Calu3 (cell line): ENCODE data around the gene SBDS. TPM values are rescaled to one million over a fixed set of nuclear protein-coding genes. Genes with fewer than 3 reads are reported as not detected.
"Not testable (repeated sequence)": the region's sequence is repeated elsewhere in the genome, so short reads cannot be mapped to it uniquely, and the experiment has no call there.

Experiments
- BruUV-seq: library from RNA; stranded (reverse); fragments of 400-500 nt; replicated peaks from 2 replicates; lab custom pipeline; 2021; lab: Mats Ljungman, UMichigan
- CTCF ChIA-PET: fragments of 300-600 bp; sonication (Branson Sonifier 250); formaldehyde crosslinking; loops from one replicate; lab custom pipeline; 2022; ENCODE audit warnings: antibody characterized with exemption; lab: Charles Lee
- DNase-seq: peaks from one replicate; pipeline ENCODE4 v3.0.0; 2022
- H3K27ac Mint-ChIP-seq: one replicate; pipeline ENCODE4 v1.8.0; 2022; ENCODE audit warnings: mixed read lengths; ENCODE audit not compliant: unreplicated experiment
- H3K27me3 Mint-ChIP-seq: one replicate; pipeline ENCODE4 v1.8.0; 2022; ENCODE audit warnings: mixed read lengths; ENCODE audit not compliant: unreplicated experiment
- H3K36me3 Mint-ChIP-seq: one replicate; pipeline ENCODE4 v1.8.0; 2022; ENCODE audit warnings: mild to moderate bottlenecking, moderate library complexity, mixed read lengths; ENCODE audit not compliant: insufficient read depth, unreplicated experiment
- H3K4me1 Mint-ChIP-seq: one replicate; pipeline ENCODE4 v1.8.0; 2022; ENCODE audit warnings: mild to moderate bottlenecking, low read depth, mixed read lengths; ENCODE audit not compliant: unreplicated experiment
- H3K4me3 Mint-ChIP-seq: one replicate; pipeline ENCODE4 v1.8.0; 2022; ENCODE audit warnings: mild to moderate bottlenecking, low read depth, moderate library complexity, mixed read lengths; ENCODE audit not compliant: unreplicated experiment
- H3K9me3 Mint-ChIP-seq: one replicate; pipeline ENCODE4 v1.8.0; 2022; ENCODE audit warnings: low read depth, mixed read lengths; ENCODE audit not compliant: unreplicated experiment
- intact Hi-C: fragments of 100-400 bp; cut with micrococcal nuclease; formaldehyde crosslinking; loops from one replicate; pipeline ENCODE4 v1.10.0; 2022; ENCODE audit not compliant: unreplicated experiment
- total RNA-seq: library from RNA; stranded (reverse); gene quantifications from 2 replicates; pipeline ENCODE4 v1.2.3, GENCODE V29; 2022
- TF ChIP-seq, protein P1 (sequence below): fragments of 200-600 bp; IDR thresholded peaks from one replicate; pipeline ENCODE4 v1.8.0; 2022; ENCODE audit warnings: antibody characterized with exemption; ENCODE audit not compliant: unreplicated experiment

The SBDS gene
- total RNA-seq, 1 experiment from 2014 or later, result 54.6 TPM

DNA sequence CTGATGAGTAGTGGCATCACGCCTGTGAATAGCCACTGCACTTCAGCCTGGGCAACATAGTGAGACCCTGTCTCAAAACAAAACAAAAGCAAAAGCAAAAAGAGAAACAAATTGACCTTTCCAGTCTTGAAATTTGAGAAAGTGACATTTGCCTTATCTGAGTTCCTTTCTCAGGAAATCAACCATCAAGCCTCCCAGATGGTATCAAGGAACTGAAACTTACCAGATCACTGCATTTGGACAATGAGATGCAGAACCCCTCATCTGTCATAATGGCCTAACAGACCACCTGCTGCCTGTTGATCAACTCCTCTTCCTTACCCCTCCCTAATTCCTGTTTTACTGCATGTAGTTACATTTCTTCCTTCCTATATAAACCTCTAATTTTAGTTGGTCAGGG, 15.1 kb downstream of the SBDS start:
- H3K27ac Mint-ChIP-seq, intact Hi-C loops, BruUV-seq, DNase-seq, H3K4me1 Mint-ChIP-seq, CTCF ChIA-PET, H3K9me3 Mint-ChIP-seq, H3K4me3 Mint-ChIP-seq, H3K36me3 Mint-ChIP-seq, H3K27me3 Mint-ChIP-seq: not testable (repeated sequence)

- H3K9me3 Mint-ChIP-seq, BruUV-seq, H3K4me1 Mint-ChIP-seq, H3K27me3 Mint-ChIP-seq, intact Hi-C loops, H3K4me3 Mint-ChIP-seq, H3K27ac Mint-ChIP-seq, CTCF ChIA-PET, H3K36me3 Mint-ChIP-seq, DNase-seq: not testable (repeated sequence)
Measured at GRCh38 chr7:66979013-66979412, 16.4 kb downstream of the SBDS start.

GRCh38 chr7:66978312-66978711, 17.1 kb downstream of the SBDS start:
- H3K27me3 Mint-ChIP-seq, H3K4me3 Mint-ChIP-seq, H3K4me1 Mint-ChIP-seq, H3K9me3 Mint-ChIP-seq, H3K27ac Mint-ChIP-seq, BruUV-seq, DNase-seq, intact Hi-C loops, CTCF ChIA-PET, H3K36me3 Mint-ChIP-seq: not testable (repeated sequence)

DNA sequence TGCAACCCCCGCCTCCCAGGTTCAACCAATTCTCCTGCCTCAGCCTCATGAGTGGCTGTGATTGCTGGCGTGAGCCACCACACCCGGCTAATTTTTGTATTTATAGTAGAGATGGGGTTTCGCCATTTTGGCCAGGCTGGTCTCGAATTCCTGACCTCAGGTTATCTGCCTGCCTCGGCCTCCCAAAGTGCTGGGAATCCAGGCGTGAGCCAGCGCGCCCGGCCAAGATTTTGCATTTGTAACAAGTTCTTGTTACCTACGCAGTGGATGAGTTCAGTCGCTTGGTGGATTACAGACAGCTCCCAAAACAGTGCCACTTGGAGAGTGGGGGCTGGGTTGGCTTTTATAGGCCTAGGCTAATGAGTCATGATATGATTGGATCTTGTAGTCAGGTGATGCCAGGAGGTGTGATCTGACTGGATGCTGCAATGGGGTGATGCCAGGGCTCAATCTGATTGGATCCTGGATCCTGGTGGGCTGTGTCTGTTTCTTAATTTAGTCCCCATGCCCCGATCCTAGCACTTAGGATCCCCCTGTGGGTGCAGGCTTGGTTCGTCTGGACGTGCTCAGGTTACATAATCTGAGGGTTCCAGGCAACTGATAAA, 20.3 kb downstream of the SBDS start:
- intact Hi-C loops, result no loop called here
- Mint-ChIP-seq H3K4me3 (no peak overlapping the region), H3K4me1 (no peaks in the 10 kb centered on the region), H3K27ac (no peak overlapping the region), H3K9me3 (peaks cover 5% of the 10 kb centered on the region), H3K36me3 (peaks cover 3% of the 10 kb centered on the region), H3K27me3 (no peaks in the 10 kb centered on the region)
- DNase-seq, result no peak
- BruUV-seq, result no TSS peak
- TF ChIP-seq, protein P1, sequence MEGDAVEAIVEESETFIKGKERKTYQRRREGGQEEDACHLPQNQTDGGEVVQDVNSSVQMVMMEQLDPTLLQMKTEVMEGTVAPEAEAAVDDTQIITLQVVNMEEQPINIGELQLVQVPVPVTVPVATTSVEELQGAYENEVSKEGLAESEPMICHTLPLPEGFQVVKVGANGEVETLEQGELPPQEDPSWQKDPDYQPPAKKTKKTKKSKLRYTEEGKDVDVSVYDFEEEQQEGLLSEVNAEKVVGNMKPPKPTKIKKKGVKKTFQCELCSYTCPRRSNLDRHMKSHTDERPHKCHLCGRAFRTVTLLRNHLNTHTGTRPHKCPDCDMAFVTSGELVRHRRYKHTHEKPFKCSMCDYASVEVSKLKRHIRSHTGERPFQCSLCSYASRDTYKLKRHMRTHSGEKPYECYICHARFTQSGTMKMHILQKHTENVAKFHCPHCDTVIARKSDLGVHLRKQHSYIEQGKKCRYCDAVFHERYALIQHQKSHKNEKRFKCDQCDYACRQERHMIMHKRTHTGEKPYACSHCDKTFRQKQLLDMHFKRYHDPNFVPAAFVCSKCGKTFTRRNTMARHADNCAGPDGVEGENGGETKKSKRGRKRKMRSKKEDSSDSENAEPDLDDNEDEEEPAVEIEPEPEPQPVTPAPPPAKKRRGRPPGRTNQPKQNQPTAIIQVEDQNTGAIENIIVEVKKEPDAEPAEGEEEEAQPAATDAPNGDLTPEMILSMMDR, result no peak
- CTCF ChIA-PET, result no interaction called here

- intact Hi-C loops, result no loop called here
- no TSS peak for BruUV-seq
- Mint-ChIP-seq H3K27ac (no peak overlapping the region), H3K4me3 (no peak overlapping the region), H3K4me1 (no peaks in the 10 kb centered on the region), H3K36me3 (peaks cover 3% of the 10 kb centered on the region), H3K27me3 (no peaks in the 10 kb centered on the region), H3K9me3 (no peaks in the 10 kb centered on the region)
- TF ChIP-seq, protein P1, result no peak
- CTCF ChIA-PET, result no interaction called here
- DNase-seq, result no peak
Measured at GRCh38 chr7:66970310-66970709, 25.1 kb downstream of the SBDS start.

GRCh38 chr7:66969001-66969400, 26.4 kb downstream of the SBDS start:
- CTCF ChIA-PET, result interaction anchor here (0.6 kb wide), 1 partner anchor 328 kb away, joined by 3 read pairs; no protein-coding TSS in a partner anchor
- intact Hi-C loops, H3K27me3 Mint-ChIP-seq, DNase-seq, H3K9me3 Mint-ChIP-seq, H3K36me3 Mint-ChIP-seq, H3K27ac Mint-ChIP-seq, BruUV-seq, H3K4me3 Mint-ChIP-seq, H3K4me1 Mint-ChIP-seq: not testable (repeated sequence)
